ENCODE measurements around the gene CST11. TPM values are rescaled to one million over a fixed set of nuclear protein-coding genes. Genes with fewer than 3 reads are reported as not detected.
A peak's percentile ranks its signal among the peaks of the same experiment; 100 is the strongest.

CST11 gene
- total and polyA plus RNA-seq, 11 donors: not detected

DNA sequence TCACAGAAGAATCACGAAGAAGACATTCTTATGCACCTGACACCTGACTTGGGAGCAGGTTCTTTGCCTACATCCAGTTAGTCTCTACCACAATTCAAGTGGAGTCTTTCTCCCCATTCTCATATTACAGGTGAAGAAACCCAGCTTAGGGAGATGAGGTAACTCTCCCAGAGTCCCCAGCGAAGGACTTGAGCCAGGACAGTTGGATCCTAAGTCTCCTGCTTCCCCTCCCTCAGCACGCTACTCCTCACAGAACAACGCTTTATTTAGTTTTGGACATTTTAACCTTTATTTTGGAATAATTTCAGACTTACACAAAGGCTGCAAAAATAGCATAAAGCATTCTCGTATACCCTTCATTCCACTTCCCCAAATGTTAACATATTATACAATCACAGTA is 14.0 kb downstream of the CST11 start:
- peaks cover 0 to 11% (median 0%) of the 10 kb centered on the region in 12 donors for H3K4me1 ChIP-seq
- WGBS, 4 donors: 65 to 82% (median 80%) methylated on average over 5 of the region's 5 CpGs
- intact Hi-C loops (cut with DNase I): no loop called here
- H3K27me3 ChIP-seq: no peaks in the 10 kb centered on the region
- ATAC-seq (no peak), DNase-seq (no peak)
- H3K36me3 ChIP-seq: no peaks in the 10 kb centered on the region
- H3K4me3 ChIP-seq: no peak overlapping the region
- H3K9me3 ChIP-seq: no peaks in the 10 kb centered on the region
- no peak overlapping the region for H3K27ac ChIP-seq
- TF ChIP-seq POLR2A (IDR thresholded peaks at IDR 0.05): no peak
- TF ChIP-seq, protein P1, sequence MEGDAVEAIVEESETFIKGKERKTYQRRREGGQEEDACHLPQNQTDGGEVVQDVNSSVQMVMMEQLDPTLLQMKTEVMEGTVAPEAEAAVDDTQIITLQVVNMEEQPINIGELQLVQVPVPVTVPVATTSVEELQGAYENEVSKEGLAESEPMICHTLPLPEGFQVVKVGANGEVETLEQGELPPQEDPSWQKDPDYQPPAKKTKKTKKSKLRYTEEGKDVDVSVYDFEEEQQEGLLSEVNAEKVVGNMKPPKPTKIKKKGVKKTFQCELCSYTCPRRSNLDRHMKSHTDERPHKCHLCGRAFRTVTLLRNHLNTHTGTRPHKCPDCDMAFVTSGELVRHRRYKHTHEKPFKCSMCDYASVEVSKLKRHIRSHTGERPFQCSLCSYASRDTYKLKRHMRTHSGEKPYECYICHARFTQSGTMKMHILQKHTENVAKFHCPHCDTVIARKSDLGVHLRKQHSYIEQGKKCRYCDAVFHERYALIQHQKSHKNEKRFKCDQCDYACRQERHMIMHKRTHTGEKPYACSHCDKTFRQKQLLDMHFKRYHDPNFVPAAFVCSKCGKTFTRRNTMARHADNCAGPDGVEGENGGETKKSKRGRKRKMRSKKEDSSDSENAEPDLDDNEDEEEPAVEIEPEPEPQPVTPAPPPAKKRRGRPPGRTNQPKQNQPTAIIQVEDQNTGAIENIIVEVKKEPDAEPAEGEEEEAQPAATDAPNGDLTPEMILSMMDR (IDR thresholded peaks at IDR 0.05): no peak

- ATAC-seq (no peak), DNase-seq (no peak)
- no peak for TF ChIP-seq POLR2A (IDR thresholded peaks at IDR 0.05)
- TF ChIP-seq, protein P1 (IDR thresholded peaks at IDR 0.05): no peak
- Histone ChIP-seq H3K27me3 (no peaks in the 10 kb centered on the region), H3K4me1 (peaks cover 0 to 11% (median 0%) of the 10 kb centered on the region in 12 donors), H3K36me3 (no peaks in the 10 kb centered on the region), H3K4me3 (no peak overlapping the region), H3K27ac (no peak overlapping the region), H3K9me3 (no peaks in the 10 kb centered on the region)
- intact Hi-C loops (cut with DNase I): no loop called here
- 86 to 94% (median 88%) methylated on average over 9 of the region's 9 CpGs for WGBS, 4 donors
Measured at GRCh38 chr20:23437126-23437899, 15.4 kb downstream of the CST11 start.

DNA sequence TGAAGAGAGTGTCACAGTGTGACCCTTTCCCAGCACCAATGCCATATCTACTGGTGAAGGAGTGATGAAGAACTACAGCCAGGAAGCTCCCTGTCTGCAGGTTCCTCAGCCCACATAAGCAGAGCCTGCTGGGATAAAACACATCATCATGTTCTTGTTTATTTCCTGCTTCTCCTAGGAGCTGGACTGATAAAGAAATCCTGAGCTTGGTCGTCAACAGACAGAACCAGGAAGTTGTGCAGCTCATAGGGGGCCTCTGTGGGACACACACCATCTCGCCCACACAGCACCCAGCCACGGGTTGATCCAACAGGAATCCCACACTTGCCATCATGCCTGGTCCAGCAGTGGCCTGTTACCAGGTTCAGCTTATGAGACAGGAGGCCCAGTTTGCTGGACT is 16.0 kb downstream of the CST11 start:
- ATAC-seq (peak in 2 of 4 donors; percentile 20 to 65), DNase-seq (no peak)
- TF ChIP-seq, protein P1 (IDR thresholded peaks at IDR 0.05): no peak
- no peak for TF ChIP-seq POLR2A (IDR thresholded peaks at IDR 0.05)
- H3K36me3 ChIP-seq: no peaks in the 10 kb centered on the region
- H3K4me1 ChIP-seq: peaks cover 0 to 11% (median 0%) of the 10 kb centered on the region in 12 donors
- no peaks in the 10 kb centered on the region for H3K27me3 ChIP-seq
- 33 to 45% (median 40%) methylated on average over 3 of the region's 3 CpGs for WGBS, 4 donors
- H3K9me3 ChIP-seq: no peaks in the 10 kb centered on the region
- intact Hi-C loops (cut with DNase I): no loop called here
- no peak overlapping the region for H3K27ac ChIP-seq
- H3K4me3 ChIP-seq: no peak overlapping the region

- no peak overlapping the region for H3K27ac ChIP-seq
- peaks cover 0 to 11% (median 0%) of the 10 kb centered on the region in 12 donors for H3K4me1 ChIP-seq
- 74 to 81% (median 77%) methylated on average over 11 of the region's 11 CpGs for WGBS, 4 donors
- H3K4me3 ChIP-seq: no peak overlapping the region
- no peaks in the 10 kb centered on the region for H3K9me3 ChIP-seq
- DNase-seq (no peak), ATAC-seq (peak in 3 of 4 donors; percentile 26 to 53 (median 39))
- no peaks in the 10 kb centered on the region for H3K36me3 ChIP-seq
- H3K27me3 ChIP-seq: no peaks in the 10 kb centered on the region
- no peak for TF ChIP-seq POLR2A (IDR thresholded peaks at IDR 0.05)
- TF ChIP-seq, protein P1 (IDR thresholded peaks at IDR 0.05): no peak
- intact Hi-C loops (cut with DNase I): no loop called here
Measured at GRCh38 chr20:23435626-23436539, 16.8 kb downstream of the CST11 start.
